Measurements from ENCODE around the gene MYO5B. TPM values are rescaled to one million over a fixed set of nuclear protein-coding genes. Genes with fewer than 3 reads are reported as not detected.
"Not testable (repeated sequence)": the region's sequence is repeated elsewhere in the genome, so short reads cannot be mapped to it uniquely, and the experiment has no call there.

Gene MYO5B
- total RNA-seq, 1 donor from 2014 or later: 0.07 TPM

GRCh38 chr18:49843131-49843530, 351.8 kb downstream of the MYO5B start:
- DNase-seq: no peak
- H3K27ac Mint-ChIP-seq: no peak overlapping the region
- H3K4me1 Mint-ChIP-seq: peaks cover 3% of the 10 kb centered on the region
- H3K4me3 Mint-ChIP-seq: no peak overlapping the region
- intact Hi-C loops (cut with micrococcal nuclease): no loop called here
- H3K27me3 Mint-ChIP-seq: peaks cover 5% of the 10 kb centered on the region
- no peaks in the 10 kb centered on the region for H3K36me3 Mint-ChIP-seq (ENCODE audit: low read depth)
- no peaks in the 10 kb centered on the region for H3K9me3 Mint-ChIP-seq

GRCh38 chr18:49842656-49843055, 352.3 kb downstream of the MYO5B start:
- peaks cover 3% of the 10 kb centered on the region for H3K4me1 Mint-ChIP-seq
- no peak overlapping the region for H3K4me3 Mint-ChIP-seq
- H3K9me3 Mint-ChIP-seq: no peaks in the 10 kb centered on the region
- no peaks in the 10 kb centered on the region for H3K27me3 Mint-ChIP-seq
- H3K36me3 Mint-ChIP-seq (ENCODE audit: low read depth): no peaks in the 10 kb centered on the region
- H3K27ac Mint-ChIP-seq: no peak overlapping the region
- no peak for DNase-seq
- intact Hi-C loops (cut with micrococcal nuclease): no loop called here

- DNase-seq: no peak
- intact Hi-C loops (cut with micrococcal nuclease): no loop called here
- H3K36me3 Mint-ChIP-seq (ENCODE audit: low read depth): peaks cover 2% of the 10 kb centered on the region
- no peak overlapping the region for H3K4me3 Mint-ChIP-seq
- peaks cover 3% of the 10 kb centered on the region for H3K4me1 Mint-ChIP-seq
- H3K9me3 Mint-ChIP-seq: no peaks in the 10 kb centered on the region
- H3K27ac Mint-ChIP-seq: no peak overlapping the region
- H3K27me3 Mint-ChIP-seq: no peaks in the 10 kb centered on the region
Measured at GRCh38 chr18:49841236-49842217, 353.4 kb downstream of the MYO5B start.

GRCh38 chr18:49839012-49839411, 355.9 kb downstream of the MYO5B start:
- Mint-ChIP-seq H3K27ac (no peak overlapping the region), H3K4me1 (peaks cover 3% of the 10 kb centered on the region), H3K4me3 (no peak overlapping the region), H3K36me3 (ENCODE audit: low read depth) (peaks cover 2% of the 10 kb centered on the region), H3K9me3 (no peaks in the 10 kb centered on the region), H3K27me3 (no peaks in the 10 kb centered on the region)
- no peak for DNase-seq
- intact Hi-C loops (cut with micrococcal nuclease): no loop called here

- Mint-ChIP-seq H3K4me1 (peaks cover 2% of the 10 kb centered on the region), H3K36me3 (ENCODE audit: low read depth) (peaks cover 2% of the 10 kb centered on the region), H3K9me3 (no peaks in the 10 kb centered on the region), H3K27ac (no peak overlapping the region), H3K27me3 (no peaks in the 10 kb centered on the region), H3K4me3 (no peak overlapping the region)
- DNase-seq: no peak
- intact Hi-C loops (cut with micrococcal nuclease): no loop called here
Measured at GRCh38 chr18:49838381-49838780, 356.6 kb downstream of the MYO5B start.

GRCh38 chr18:49837889-49838288, 357.1 kb downstream of the MYO5B start:
- H3K4me1 Mint-ChIP-seq: no peaks in the 10 kb centered on the region
- no peak overlapping the region for H3K4me3 Mint-ChIP-seq
- intact Hi-C loops (cut with micrococcal nuclease): no loop called here
- H3K9me3 Mint-ChIP-seq: no peaks in the 10 kb centered on the region
- H3K36me3 Mint-ChIP-seq (ENCODE audit: low read depth): peaks cover 2% of the 10 kb centered on the region
- DNase-seq: no peak
- H3K27ac Mint-ChIP-seq: no peak overlapping the region
- H3K27me3 Mint-ChIP-seq: no peaks in the 10 kb centered on the region

- DNase-seq; H3K27ac Mint-ChIP-seq; H3K27me3 Mint-ChIP-seq; H3K36me3 Mint-ChIP-seq (ENCODE audit: low read depth); intact Hi-C loops (cut with micrococcal nuclease); H3K4me1 Mint-ChIP-seq; H3K4me3 Mint-ChIP-seq; H3K9me3 Mint-ChIP-seq: not testable (repeated sequence)
Measured at GRCh38 chr18:49837316-49837835, 357.6 kb downstream of the MYO5B start.

GRCh38 chr18:49835405-49835804, 359.5 kb downstream of the MYO5B start:
- intact Hi-C loops (cut with micrococcal nuclease): no loop called here
- Mint-ChIP-seq H3K36me3 (ENCODE audit: low read depth) (peaks cover 2% of the 10 kb centered on the region), H3K27ac (no peak overlapping the region), H3K4me3 (no peak overlapping the region), H3K4me1 (no peaks in the 10 kb centered on the region), H3K27me3 (no peaks in the 10 kb centered on the region), H3K9me3 (no peaks in the 10 kb centered on the region)
- no peak for DNase-seq

GRCh38 chr18:49834258-49834657, 360.7 kb downstream of the MYO5B start:
- no peak for DNase-seq
- intact Hi-C loops (cut with micrococcal nuclease): no loop called here
- H3K27me3 Mint-ChIP-seq: no peaks in the 10 kb centered on the region
- no peaks in the 10 kb centered on the region for H3K4me1 Mint-ChIP-seq
- no peak overlapping the region for H3K4me3 Mint-ChIP-seq
- peaks cover 2% of the 10 kb centered on the region for H3K36me3 Mint-ChIP-seq (ENCODE audit: low read depth)
- H3K9me3 Mint-ChIP-seq: no peaks in the 10 kb centered on the region
- no peak overlapping the region for H3K27ac Mint-ChIP-seq

- Mint-ChIP-seq H3K4me3 (no peak overlapping the region), H3K27me3 (no peaks in the 10 kb centered on the region), H3K9me3 (peaks cover 2% of the 10 kb centered on the region), H3K27ac (no peak overlapping the region), H3K4me1 (no peaks in the 10 kb centered on the region), H3K36me3 (ENCODE audit: low read depth) (peaks cover 2% of the 10 kb centered on the region)
- DNase-seq: no peak
- intact Hi-C loops (cut with micrococcal nuclease): no loop called here
Measured at GRCh38 chr18:49833814-49834213, 361.1 kb downstream of the MYO5B start.

GRCh38 chr18:49832221-49832647, 362.7 kb downstream of the MYO5B start:
- intact Hi-C loops (cut with micrococcal nuclease): no loop called here
- no peak overlapping the region for H3K4me3 Mint-ChIP-seq
- H3K36me3 Mint-ChIP-seq (ENCODE audit: low read depth): peaks cover 7% of the 10 kb centered on the region
- peaks cover 16% of the 10 kb centered on the region for H3K9me3 Mint-ChIP-seq
- no peak for DNase-seq
- no peaks in the 10 kb centered on the region for H3K4me1 Mint-ChIP-seq
- H3K27ac Mint-ChIP-seq: no peak overlapping the region
- no peaks in the 10 kb centered on the region for H3K27me3 Mint-ChIP-seq

- Mint-ChIP-seq H3K9me3 (peaks cover 20% of the 10 kb centered on the region), H3K4me3 (no peak overlapping the region)
Measured at GRCh38 chr18:49827996-49828395, 367.0 kb downstream of the MYO5B start.

GRCh38 chr18:49819823-49820671, 374.9 kb downstream of the MYO5B start:
- Mint-ChIP-seq H3K27ac (peak overlapping the region; percentile 92), H3K27me3 (no peaks in the 10 kb centered on the region), H3K4me1 (peaks cover 56% of the 10 kb centered on the region), H3K36me3 (ENCODE audit: low read depth) (peaks cover 29% of the 10 kb centered on the region), H3K4me3 (peak overlapping the region; percentile 60), H3K9me3 (no peaks in the 10 kb centered on the region)
- intact Hi-C loops (cut with micrococcal nuclease): loop anchor here (1.0 kb wide), 1 partner anchor 8 kb away; no protein-coding TSS in a partner anchor
- DNase-seq: peak; percentile 87

More at GRCh38 chr18:49827996-49828395, 367.0 kb downstream of the MYO5B start:
- DNase-seq: no peak
- H3K27ac Mint-ChIP-seq: no peak overlapping the region
- no peaks in the 10 kb centered on the region for H3K27me3 Mint-ChIP-seq
- intact Hi-C loops (cut with micrococcal nuclease): no loop called here
- H3K36me3 Mint-ChIP-seq (ENCODE audit: low read depth): peaks cover 16% of the 10 kb centered on the region
- H3K4me1 Mint-ChIP-seq: no peaks in the 10 kb centered on the region
